ENCODE results near the gene POLR2E. TPM values are rescaled to one million over a fixed set of nuclear protein-coding genes. Genes with fewer than 3 reads are reported as not detected.

The POLR2E gene
- total RNA-seq, 3 donors from 2014 or later = 108 to 138 (median 133) TPM

DNA sequence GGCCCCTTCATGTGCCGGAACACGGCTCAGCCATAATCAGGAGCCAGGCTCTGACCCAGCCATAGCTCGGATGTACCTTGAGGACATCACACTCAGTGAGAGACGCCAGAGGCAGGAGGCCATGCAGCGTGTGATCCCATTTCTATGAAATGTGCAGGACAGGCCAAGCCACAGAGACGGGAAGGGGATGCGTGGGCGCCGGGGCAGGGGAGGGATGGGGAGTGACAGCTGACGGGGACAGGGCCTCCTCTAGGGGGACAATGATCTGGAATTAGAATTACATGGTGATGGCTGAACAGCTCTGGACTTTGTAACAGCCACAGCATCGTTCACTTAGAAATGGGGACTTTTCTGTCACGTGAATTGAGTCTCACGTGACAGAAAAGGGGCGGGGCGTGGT lies 44.0 kb upstream of the POLR2E start:
- Histone ChIP-seq H3K9me3 (no peaks in the 10 kb centered on the region), H3K36me3 (ENCODE audit: low read depth) (no peaks in the 10 kb centered on the region), H3K4me3 (no peak overlapping the region), H3K4me1 (ENCODE audit: low read depth) (peaks cover 18% of the 10 kb centered on the region)
- TF ChIP-seq, protein P1, sequence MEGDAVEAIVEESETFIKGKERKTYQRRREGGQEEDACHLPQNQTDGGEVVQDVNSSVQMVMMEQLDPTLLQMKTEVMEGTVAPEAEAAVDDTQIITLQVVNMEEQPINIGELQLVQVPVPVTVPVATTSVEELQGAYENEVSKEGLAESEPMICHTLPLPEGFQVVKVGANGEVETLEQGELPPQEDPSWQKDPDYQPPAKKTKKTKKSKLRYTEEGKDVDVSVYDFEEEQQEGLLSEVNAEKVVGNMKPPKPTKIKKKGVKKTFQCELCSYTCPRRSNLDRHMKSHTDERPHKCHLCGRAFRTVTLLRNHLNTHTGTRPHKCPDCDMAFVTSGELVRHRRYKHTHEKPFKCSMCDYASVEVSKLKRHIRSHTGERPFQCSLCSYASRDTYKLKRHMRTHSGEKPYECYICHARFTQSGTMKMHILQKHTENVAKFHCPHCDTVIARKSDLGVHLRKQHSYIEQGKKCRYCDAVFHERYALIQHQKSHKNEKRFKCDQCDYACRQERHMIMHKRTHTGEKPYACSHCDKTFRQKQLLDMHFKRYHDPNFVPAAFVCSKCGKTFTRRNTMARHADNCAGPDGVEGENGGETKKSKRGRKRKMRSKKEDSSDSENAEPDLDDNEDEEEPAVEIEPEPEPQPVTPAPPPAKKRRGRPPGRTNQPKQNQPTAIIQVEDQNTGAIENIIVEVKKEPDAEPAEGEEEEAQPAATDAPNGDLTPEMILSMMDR (IDR thresholded peaks at IDR 0.05) = no peak
- intact Hi-C loops (cut with DNase I, micrococcal nuclease) = no loop called here
- ATAC-seq (no peak), DNase-seq (no peak)

DNA sequence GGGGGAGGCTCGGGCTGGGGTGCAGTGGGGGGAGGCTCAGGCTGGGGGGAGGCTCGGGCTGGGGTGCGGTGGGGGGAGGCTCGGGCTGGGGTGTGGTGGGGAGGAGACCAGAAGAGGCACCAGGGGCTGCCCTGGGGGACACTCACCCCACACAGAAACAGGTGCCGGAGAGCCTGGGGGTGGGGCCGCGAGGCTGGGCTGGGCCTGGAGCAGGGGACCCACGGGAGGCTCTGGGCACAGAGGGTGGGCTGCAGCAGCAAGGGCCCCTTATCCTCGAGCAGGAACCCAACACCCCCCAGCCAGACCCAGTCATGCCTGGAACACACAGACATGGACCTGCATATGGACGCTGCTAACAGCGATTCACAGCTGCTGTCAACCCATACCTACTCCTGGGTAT lies 42.9 kb upstream of the POLR2E start:
- TF ChIP-seq, protein P1 (IDR thresholded peaks at IDR 0.05) = no peak
- Histone ChIP-seq H3K9me3 (no peaks in the 10 kb centered on the region), H3K4me3 (no peak overlapping the region), H3K4me1 (ENCODE audit: low read depth) (peaks cover 23% of the 10 kb centered on the region), H3K36me3 (ENCODE audit: low read depth) (no peaks in the 10 kb centered on the region)
- intact Hi-C loops (cut with DNase I, micrococcal nuclease) = no loop called here
- ATAC-seq = no peak
- DNase-seq = no peak

DNA sequence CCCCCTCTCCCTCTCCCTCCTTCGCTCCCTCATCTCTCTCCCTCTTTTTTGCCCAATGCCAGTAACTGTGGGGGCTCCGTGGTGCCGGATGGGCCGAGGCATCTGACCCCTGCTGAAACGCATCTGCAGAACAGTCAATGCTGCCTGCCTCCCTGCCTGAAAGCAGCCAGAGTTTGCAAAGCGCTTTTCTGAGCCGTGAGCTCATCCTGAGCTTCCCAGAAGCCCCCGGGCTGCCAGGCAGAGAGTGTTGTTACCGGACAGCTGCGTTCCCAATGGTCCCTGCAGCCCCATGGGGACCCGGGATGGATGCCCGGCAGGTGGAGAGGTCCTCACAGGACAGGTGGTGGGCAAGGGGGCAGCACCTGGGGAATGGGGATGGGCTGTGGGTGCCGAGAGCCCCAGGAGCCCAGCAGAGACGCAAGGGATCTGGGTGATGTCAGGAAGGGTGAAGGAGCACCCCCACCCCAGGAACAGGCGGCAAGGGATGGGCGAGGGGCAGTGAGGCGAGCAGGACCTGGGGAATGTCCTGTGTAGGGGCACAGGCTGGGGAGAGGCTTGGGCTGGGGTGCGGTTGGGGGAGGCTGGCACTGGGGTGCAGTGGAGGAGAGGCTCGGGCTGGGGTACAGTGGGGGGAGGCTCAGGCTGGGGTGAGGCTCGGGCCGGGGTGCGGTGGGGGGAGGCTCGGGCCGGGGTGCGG lies 41.6 kb upstream of the POLR2E start:
- Histone ChIP-seq H3K4me1 (ENCODE audit: low read depth) (peaks cover 33% of the 10 kb centered on the region), H3K9me3 (no peaks in the 10 kb centered on the region), H3K36me3 (ENCODE audit: low read depth) (no peaks in the 10 kb centered on the region), H3K4me3 (no peak overlapping the region)
- DNase-seq (peak in 1 of 3 donors; percentile 52), ATAC-seq (no peak)
- intact Hi-C loops (cut with DNase I, micrococcal nuclease) = no loop called here
- TF ChIP-seq, protein P1 (IDR thresholded peaks at IDR 0.05) = no peak

DNA sequence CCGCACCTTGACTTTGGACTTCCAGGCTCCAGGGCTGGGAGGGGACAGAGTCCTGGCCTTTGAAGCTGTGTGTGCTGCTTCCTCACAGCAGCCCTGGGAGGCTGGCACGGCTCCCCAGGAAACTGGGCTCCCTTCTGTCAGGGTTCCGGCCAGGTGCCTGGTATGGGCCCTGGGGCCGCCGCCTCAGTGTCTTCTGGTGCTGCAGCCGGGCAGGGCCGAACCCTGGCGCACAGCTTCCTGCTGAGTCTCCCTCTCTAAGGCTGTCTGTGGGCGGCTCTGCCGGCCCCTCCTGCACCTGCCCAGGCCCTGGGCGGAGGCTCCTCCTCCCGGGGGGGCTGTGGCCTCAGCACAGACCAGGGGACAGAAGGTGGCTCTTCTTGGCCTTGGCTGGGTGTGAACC lies 41.0 kb upstream of the POLR2E start:
- Histone ChIP-seq H3K36me3 (ENCODE audit: low read depth) (no peaks in the 10 kb centered on the region), H3K9me3 (no peaks in the 10 kb centered on the region), H3K4me1 (ENCODE audit: low read depth) (peaks cover 38% of the 10 kb centered on the region), H3K4me3 (no peak overlapping the region)
- ATAC-seq (peak; percentile 63), DNase-seq (peak; percentile 69 to 85 (median 84))
- TF ChIP-seq, protein P1 (IDR thresholded peaks at IDR 0.05) = no peak
- intact Hi-C loops (cut with DNase I, micrococcal nuclease) = no loop called here

DNA sequence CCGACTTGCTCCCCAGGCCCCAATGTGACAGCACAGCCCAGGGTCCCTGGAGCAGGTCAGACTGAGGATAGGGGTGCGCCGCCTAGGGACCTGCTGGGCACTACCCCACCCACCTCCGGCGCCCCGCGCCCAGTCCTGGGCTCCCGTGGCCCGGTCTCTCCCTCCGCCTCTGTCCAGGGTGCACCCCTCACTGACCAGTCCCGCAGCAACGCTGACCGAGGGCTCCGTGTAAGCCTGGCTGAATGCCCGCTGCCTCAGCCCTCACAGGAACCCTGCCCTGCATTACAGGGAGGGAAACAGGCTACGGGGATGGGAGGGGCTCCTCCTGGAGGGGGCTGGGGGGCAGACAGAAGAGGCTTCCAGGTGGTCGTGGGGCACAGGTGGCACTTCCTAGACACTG lies 40.3 kb upstream of the POLR2E start:
- ATAC-seq = peak; percentile 0

More for the DNA sequence above, 40.3 kb upstream of the POLR2E start:
- DNase-seq = no peak
- Histone ChIP-seq H3K4me1 (ENCODE audit: low read depth) (peaks cover 46% of the 10 kb centered on the region), H3K9me3 (no peaks in the 10 kb centered on the region), H3K4me3 (no peak overlapping the region), H3K36me3 (ENCODE audit: low read depth) (no peaks in the 10 kb centered on the region)
- intact Hi-C loops (cut with DNase I, micrococcal nuclease) = no loop called here
- TF ChIP-seq, protein P1 (IDR thresholded peaks at IDR 0.05) = no peak
